ENCODE measurements around the gene STAMBPL1.

The STAMBPL1 gene

DNA sequence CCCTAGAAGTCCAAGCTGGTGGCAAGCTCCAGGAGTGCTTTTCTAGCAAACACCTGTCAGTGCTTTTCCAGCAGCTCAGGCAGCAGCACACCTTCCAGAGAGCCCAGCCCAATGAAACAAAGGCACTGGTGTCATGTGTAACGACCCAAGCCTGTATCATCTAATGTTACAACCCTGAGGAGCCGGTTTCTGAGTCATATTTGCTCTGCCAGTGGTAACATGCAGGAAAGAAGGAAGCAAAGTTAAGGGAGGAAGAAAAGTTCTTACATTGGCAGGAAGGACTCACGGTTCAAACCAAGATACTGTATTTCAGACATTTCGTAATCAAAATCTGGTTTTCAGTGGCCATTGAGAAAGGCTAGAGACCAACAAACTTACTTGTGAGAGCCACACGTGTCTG, 28.3 kb upstream of the STAMBPL1 start, which contains the start of gene ANKRD22:
ANKRD22 (minus strand) TSS at position 139 of the 400 bp plus-strand sequence. CDS start 237 bp downstream, outside the sequence.
- TF ChIP-seq TARDBP (IDR thresholded peaks at IDR 0.05) (no peak), LEF1 (IDR thresholded peaks at IDR 0.05; ENCODE audit: borderline replicate concordance) (no peak), SP1 (IDR thresholded peaks at IDR 0.05) (no peak), L3MBTL2 (conservative IDR thresholded peaks at IDR 0.05) (no peak), ZNF384 (IDR thresholded peaks at IDR 0.05) (no peak), BHLHE40 (IDR thresholded peaks at IDR 0.05; ENCODE audit: borderline replicate concordance) (no peak), CTBP1 (IDR thresholded peaks at IDR 0.05; ENCODE audit: borderline replicate concordance) (no peak), HDGF (IDR thresholded peaks at IDR 0.05; ENCODE audit: borderline replicate concordance) (no peak), NFRKB (IDR thresholded peaks at IDR 0.05) (no peak), SUZ12 (IDR thresholded peaks at IDR 0.05) (no peak), FOXM1 (IDR thresholded peaks at IDR 0.05; ENCODE audit: borderline replicate concordance) (no peak), ELF4 (IDR thresholded peaks at IDR 0.05) (no peak), FOXK2 (IDR thresholded peaks at IDR 0.05) (no peak), ARNT (IDR thresholded peaks at IDR 0.05) (no peak), FOXA1 (IDR thresholded peaks at IDR 0.05) (no peak)
- TF ChIP-seq, protein P1, sequence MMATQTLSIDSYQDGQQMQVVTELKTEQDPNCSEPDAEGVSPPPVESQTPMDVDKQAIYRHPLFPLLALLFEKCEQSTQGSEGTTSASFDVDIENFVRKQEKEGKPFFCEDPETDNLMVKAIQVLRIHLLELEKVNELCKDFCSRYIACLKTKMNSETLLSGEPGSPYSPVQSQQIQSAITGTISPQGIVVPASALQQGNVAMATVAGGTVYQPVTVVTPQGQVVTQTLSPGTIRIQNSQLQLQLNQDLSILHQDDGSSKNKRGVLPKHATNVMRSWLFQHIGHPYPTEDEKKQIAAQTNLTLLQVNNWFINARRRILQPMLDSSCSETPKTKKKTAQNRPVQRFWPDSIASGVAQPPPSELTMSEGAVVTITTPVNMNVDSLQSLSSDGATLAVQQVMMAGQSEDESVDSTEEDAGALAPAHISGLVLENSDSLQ (IDR thresholded peaks at IDR 0.05): no peak
- ChIA-PET CTCF (interaction anchor here (0.9 kb wide), 1 partner anchor 16 kb away, joined by 3 read pairs; no protein-coding TSS in a partner anchor), POLR2A (no interaction called here)
- no peak for DNase-seq (ENCODE audit: extremely low spot score)

DNA sequence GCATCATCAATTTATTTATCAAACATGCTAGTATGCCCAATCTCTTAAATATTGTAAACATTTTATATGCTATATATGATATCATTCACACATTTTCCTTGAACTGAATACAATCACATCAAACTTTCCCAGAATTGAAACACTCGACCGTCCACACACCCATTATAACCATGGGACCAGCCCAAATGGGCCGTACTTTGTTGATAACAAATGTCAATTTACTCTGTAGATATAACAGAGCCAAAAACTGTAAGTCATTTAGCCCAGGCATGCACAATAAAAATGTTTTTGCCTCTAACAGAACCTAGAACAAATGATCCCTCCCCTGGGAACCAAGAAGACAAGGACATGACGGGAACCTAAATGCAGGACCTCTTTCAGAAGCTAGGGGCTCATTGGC, 27.7 kb upstream of the STAMBPL1 start:
- POLR2A ChIA-PET: no interaction called here
- CTCF ChIA-PET: no interaction called here
- no peak for DNase-seq (ENCODE audit: extremely low spot score)
- no peak for TF ChIP-seq ARNT (IDR thresholded peaks at IDR 0.05)
- TF ChIP-seq BHLHE40 (IDR thresholded peaks at IDR 0.05; ENCODE audit: borderline replicate concordance): no peak
- no peak for TF ChIP-seq ZNF384 (IDR thresholded peaks at IDR 0.05)
- no peak for TF ChIP-seq FOXK2 (IDR thresholded peaks at IDR 0.05)
- TF ChIP-seq TARDBP (IDR thresholded peaks at IDR 0.05): no peak
- no peak for TF ChIP-seq CTBP1 (IDR thresholded peaks at IDR 0.05; ENCODE audit: borderline replicate concordance)

DNA sequence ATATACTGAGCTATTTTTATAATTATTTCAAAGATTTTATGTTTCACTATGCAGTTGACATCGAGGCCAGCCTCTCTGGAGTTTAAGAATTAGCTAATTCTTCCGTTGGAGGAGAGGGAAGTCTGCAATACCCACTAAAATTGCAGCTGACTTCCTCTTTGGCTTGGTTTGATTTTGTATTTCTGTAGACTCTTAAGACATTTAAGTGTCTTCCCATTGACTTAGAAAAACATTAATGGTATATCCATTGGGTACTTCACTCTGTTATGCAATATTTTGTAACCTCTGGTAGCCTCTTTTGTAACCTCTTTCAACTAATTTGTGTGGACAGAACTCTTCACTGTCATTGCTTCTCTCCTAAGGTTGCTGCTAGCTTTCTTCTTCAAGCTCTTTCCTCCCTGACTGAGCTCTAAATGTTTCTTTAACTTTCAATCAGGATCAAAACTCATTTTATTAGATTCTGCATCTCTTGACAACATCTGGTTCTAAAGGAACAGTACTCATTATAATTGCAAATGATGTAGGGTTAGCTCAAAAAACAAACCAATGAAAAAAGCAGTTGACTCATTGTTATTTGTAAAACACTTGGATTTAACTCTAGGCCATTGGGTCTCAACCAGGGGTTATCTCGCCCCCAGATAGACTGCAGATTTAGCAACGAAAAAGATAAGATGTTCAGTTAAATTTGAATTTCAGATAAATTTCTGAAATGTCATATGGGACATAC, 26.7 kb upstream of the STAMBPL1 start:
- CTCF ChIA-PET: interaction anchor here (1.1 kb wide), 1 partner anchor 18 kb away, joined by 4 read pairs; no protein-coding TSS in a partner anchor
- no peak for TF ChIP-seq FOXA1 (IDR thresholded peaks at IDR 0.05)
- TF ChIP-seq TARDBP (IDR thresholded peaks at IDR 0.05): no peak
- TF ChIP-seq L3MBTL2 (conservative IDR thresholded peaks at IDR 0.05): no peak
- no peak for TF ChIP-seq ARNT (IDR thresholded peaks at IDR 0.05)
- no peak for TF ChIP-seq ZNF384 (IDR thresholded peaks at IDR 0.05)
- POLR2A ChIA-PET: no interaction called here
- no peak for DNase-seq (ENCODE audit: extremely low spot score)

DNA sequence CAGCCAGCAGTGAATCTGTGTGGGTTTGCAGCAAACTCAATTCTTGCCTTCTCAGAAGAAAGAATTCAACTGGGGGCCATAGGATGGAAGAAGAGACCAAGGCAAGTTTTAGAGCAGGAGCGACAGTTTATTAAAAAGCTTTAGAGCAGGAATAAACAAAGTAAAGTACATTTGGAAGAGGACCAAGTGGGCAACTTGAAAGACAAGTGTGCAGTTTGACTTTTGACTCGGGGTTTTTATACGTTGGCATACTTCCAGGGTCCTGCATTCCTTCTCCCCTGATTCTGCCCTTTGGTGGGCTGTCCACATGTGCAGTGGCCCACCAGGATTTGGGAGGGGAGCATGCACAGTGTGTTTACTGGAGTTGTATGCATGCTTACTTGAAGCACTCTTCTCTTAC, 25.4 kb upstream of the STAMBPL1 start:
- POLR2A ChIA-PET: no interaction called here
- CTCF ChIA-PET: interaction anchor here (0.7 kb wide), 2 partner anchors 19 to 491 kb away, joined by 3 read pairs; no protein-coding TSS in a partner anchor

DNA sequence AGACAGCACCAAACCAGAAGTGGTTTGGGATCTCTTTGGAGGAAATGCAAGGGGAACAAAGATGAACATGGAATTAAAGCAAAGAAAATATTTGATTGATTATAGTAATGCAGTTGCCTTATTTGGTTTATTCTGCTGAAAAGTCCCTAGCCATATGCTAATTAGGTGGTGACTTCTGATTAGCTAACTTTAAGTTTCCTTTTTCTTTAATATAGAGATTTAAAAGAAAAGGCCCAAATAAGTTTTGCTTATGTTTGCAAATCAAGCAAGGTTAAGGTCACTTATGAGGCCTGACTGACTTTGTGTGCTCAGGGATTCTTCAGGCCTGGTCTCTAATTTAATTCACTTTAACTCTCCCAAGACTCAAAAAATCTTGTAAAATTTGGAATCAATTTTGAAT, 22.2 kb upstream of the STAMBPL1 start:
- no peak for DNase-seq (ENCODE audit: extremely low spot score)
- no peak for TF ChIP-seq ARNT (IDR thresholded peaks at IDR 0.05)
- no peak for TF ChIP-seq SP1 (IDR thresholded peaks at IDR 0.05)
- no peak for TF ChIP-seq L3MBTL2 (conservative IDR thresholded peaks at IDR 0.05)
- no peak for TF ChIP-seq FOXM1 (IDR thresholded peaks at IDR 0.05; ENCODE audit: borderline replicate concordance)
- no peak for TF ChIP-seq LEF1 (IDR thresholded peaks at IDR 0.05; ENCODE audit: borderline replicate concordance)
- no peak for TF ChIP-seq ZNF384 (IDR thresholded peaks at IDR 0.05)
- no peak for TF ChIP-seq SUZ12 (IDR thresholded peaks at IDR 0.05)
- TF ChIP-seq CTBP1 (IDR thresholded peaks at IDR 0.05; ENCODE audit: borderline replicate concordance): no peak
- no peak for TF ChIP-seq ELF4 (IDR thresholded peaks at IDR 0.05)
- no peak for TF ChIP-seq FOXA1 (IDR thresholded peaks at IDR 0.05)
- no peak for TF ChIP-seq FOXK2 (IDR thresholded peaks at IDR 0.05)
- ChIA-PET CTCF (interaction anchor here (1.7 kb wide), 1 partner anchor 22 kb away, joined by 5 read pairs; no protein-coding TSS in a partner anchor), POLR2A (no interaction called here)

More for the DNA sequence above, 25.4 kb upstream of the STAMBPL1 start:
- TF ChIP-seq FOXK2 (IDR thresholded peaks at IDR 0.05): no peak
- no peak for TF ChIP-seq SUZ12 (IDR thresholded peaks at IDR 0.05)
- no peak for TF ChIP-seq CTBP1 (IDR thresholded peaks at IDR 0.05; ENCODE audit: borderline replicate concordance)
- no peak for TF ChIP-seq HDGF (IDR thresholded peaks at IDR 0.05; ENCODE audit: borderline replicate concordance)
- TF ChIP-seq FOXA1 (IDR thresholded peaks at IDR 0.05): no peak
- TF ChIP-seq ZNF384 (IDR thresholded peaks at IDR 0.05): no peak
- TF ChIP-seq TARDBP (IDR thresholded peaks at IDR 0.05): no peak
- no peak for DNase-seq (ENCODE audit: extremely low spot score)

DNA sequence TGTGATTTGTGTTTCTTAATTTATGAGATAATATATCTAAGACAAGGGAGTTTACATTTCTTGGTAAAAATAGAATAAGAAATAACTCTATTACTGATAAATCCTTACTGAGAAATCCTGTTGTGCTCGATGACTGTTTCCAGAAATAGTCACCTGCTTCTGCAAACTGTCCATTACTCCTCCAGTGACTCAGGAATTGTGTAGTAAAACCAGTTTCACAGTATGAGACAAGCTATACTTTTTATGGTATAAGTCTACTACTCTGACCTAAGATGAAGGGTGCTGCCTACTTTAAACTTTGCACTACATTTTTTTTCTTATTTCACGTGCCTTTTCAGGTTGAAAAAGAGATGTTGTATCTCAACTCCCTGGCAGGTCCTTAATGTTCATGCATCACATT, 21.6 kb upstream of the STAMBPL1 start:
- DNase-seq (ENCODE audit: extremely low spot score): no peak
- ChIA-PET POLR2A (no interaction called here), CTCF (no interaction called here)
- TF ChIP-seq ARNT (IDR thresholded peaks at IDR 0.05) (no peak), NFRKB (IDR thresholded peaks at IDR 0.05) (no peak), BHLHE40 (IDR thresholded peaks at IDR 0.05; ENCODE audit: borderline replicate concordance) (no peak), HDGF (IDR thresholded peaks at IDR 0.05; ENCODE audit: borderline replicate concordance) (no peak), L3MBTL2 (conservative IDR thresholded peaks at IDR 0.05) (no peak), SUZ12 (IDR thresholded peaks at IDR 0.05) (no peak), SP1 (IDR thresholded peaks at IDR 0.05) (no peak), FOXA1 (IDR thresholded peaks at IDR 0.05) (no peak), ZNF384 (IDR thresholded peaks at IDR 0.05) (no peak), LEF1 (IDR thresholded peaks at IDR 0.05; ENCODE audit: borderline replicate concordance) (no peak), CTBP1 (IDR thresholded peaks at IDR 0.05; ENCODE audit: borderline replicate concordance) (no peak)
- TF ChIP-seq, protein P1 (IDR thresholded peaks at IDR 0.05): no peak

DNA sequence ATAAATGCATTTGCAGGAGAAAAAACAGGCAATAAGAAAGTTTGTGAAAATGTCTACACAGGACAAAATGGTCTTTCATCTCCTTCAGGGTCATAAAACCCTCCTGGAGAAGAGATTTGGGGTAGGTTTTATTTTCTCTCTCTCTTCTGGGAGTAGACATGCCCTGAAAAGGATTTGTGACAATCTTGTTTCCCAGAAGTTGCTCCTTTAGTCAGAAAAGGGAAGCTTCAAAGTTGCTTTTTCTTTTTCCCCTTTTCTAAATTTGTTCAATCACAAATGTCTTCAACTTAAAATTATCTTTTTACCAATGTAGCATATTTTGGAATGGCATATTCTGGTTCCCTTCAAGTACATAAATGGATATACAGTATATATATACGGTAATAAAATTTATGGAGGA, 19.0 kb upstream of the STAMBPL1 start:
- DNase-seq (ENCODE audit: extremely low spot score): no peak
- ChIA-PET POLR2A (no interaction called here), CTCF (no interaction called here)
- TF ChIP-seq FOXK2 (IDR thresholded peaks at IDR 0.05) (no peak), CTBP1 (IDR thresholded peaks at IDR 0.05; ENCODE audit: borderline replicate concordance) (no peak), NFRKB (IDR thresholded peaks at IDR 0.05) (no peak), HDGF (IDR thresholded peaks at IDR 0.05; ENCODE audit: borderline replicate concordance) (no peak), BHLHE40 (IDR thresholded peaks at IDR 0.05; ENCODE audit: borderline replicate concordance) (no peak), TARDBP (IDR thresholded peaks at IDR 0.05) (no peak), LEF1 (IDR thresholded peaks at IDR 0.05; ENCODE audit: borderline replicate concordance) (no peak), FOXM1 (IDR thresholded peaks at IDR 0.05; ENCODE audit: borderline replicate concordance) (no peak), L3MBTL2 (conservative IDR thresholded peaks at IDR 0.05) (no peak), ARNT (IDR thresholded peaks at IDR 0.05) (no peak), SP1 (IDR thresholded peaks at IDR 0.05) (no peak), ELF4 (IDR thresholded peaks at IDR 0.05) (no peak), ZNF384 (IDR thresholded peaks at IDR 0.05) (no peak)
- TF ChIP-seq, protein P1 (IDR thresholded peaks at IDR 0.05): no peak
